Vagina (tissue), 2 donors: ENCODE results near the gene CATSPERB. TPM values are rescaled to one million over a fixed set of nuclear protein-coding genes. Genes with fewer than 3 reads are reported as not detected.
A peak's percentile ranks its signal among the peaks of the same experiment; 100 is the strongest.

Experiments
- DNase-seq, 2 donors: peaks; one replicate each; pipeline ENCODE4 v3.0.0-alpha.2; 2017; ENCODE audit errors: extremely low spot score in 2 of 2
- H3K27ac ChIP-seq: fragments of 200-600 bp; sonication (generic); one replicate; pipeline ENCODE4 v1.5.1; 2019
- H3K27me3 ChIP-seq: fragments of 200-600 bp; sonication (generic); one replicate; pipeline ENCODE4 v1.5.1; 2019
- H3K36me3 ChIP-seq, 2 donors: fragments of 200-600 bp; sonication (generic); one replicate each; pipeline ENCODE4 v1.5.1; 2017 to 2019
- H3K4me1 ChIP-seq: fragments of 200-600 bp; sonication (generic); one replicate; pipeline ENCODE4 v1.5.1; 2019
- H3K4me3 ChIP-seq, 2 donors: fragments of 200-600 bp; sonication (generic); 1 replicate in 1 of 2; 2 replicates in 1 of 2; pipeline ENCODE4 v1.5.1; 2016 to 2019
- H3K9me3 ChIP-seq: fragments of 200-600 bp; sonication (generic); one replicate; pipeline ENCODE4 v1.5.1; 2019
- CTCF ChIP-seq, 3 experiments: fragments of 450-650 bp in 2 of 3; fragments of 200-600 bp in 1 of 3; sonication (generic) in 1 of 3; IDR thresholded peaks; one replicate each; pipeline ENCODE4 v1.5.1; 2017 to 2019; ENCODE audit warnings: antibody characterized with exemption in 3 of 3, mild to moderate bottlenecking in 2 of 3, moderate library complexity in 2 of 3
- POLR2A ChIP-seq, 2 donors: fragments of 450-650 bp; IDR thresholded peaks; one replicate each; pipeline ENCODE4 v1.6.1; 2017; ENCODE audit warnings: antibody characterized with exemption in 2 of 2, mild to moderate bottlenecking in 2 of 2, moderate library complexity in 2 of 2
- POLR2AphosphoS5 ChIP-seq, 2 donors: sonication (generic); formaldehyde crosslinking; IDR thresholded peaks; one replicate each; pipeline ENCODE4 v1.9.0; 2017; ENCODE audit warnings: antibody characterized with exemption in 2 of 2, mild to moderate bottlenecking in 2 of 2, low read depth in 1 of 2; ENCODE audit not compliant: insufficient read depth in 1 of 2
- intact Hi-C: fragments of 100-400 bp; cut with DNase I; formaldehyde crosslinking; loops from one replicate; pipeline ENCODE4 v1.15.1; 2023
- total RNA-seq: library from RNA; depleted of rRNA; stranded (reverse); fragments of >200 nt; gene quantifications from one replicate; pipeline ENCODE4 v1.2.3, GENCODE V29; 2016

Gene CATSPERB
- total RNA-seq, 1 donor from 2014 or later: 5.2 TPM

DNA sequence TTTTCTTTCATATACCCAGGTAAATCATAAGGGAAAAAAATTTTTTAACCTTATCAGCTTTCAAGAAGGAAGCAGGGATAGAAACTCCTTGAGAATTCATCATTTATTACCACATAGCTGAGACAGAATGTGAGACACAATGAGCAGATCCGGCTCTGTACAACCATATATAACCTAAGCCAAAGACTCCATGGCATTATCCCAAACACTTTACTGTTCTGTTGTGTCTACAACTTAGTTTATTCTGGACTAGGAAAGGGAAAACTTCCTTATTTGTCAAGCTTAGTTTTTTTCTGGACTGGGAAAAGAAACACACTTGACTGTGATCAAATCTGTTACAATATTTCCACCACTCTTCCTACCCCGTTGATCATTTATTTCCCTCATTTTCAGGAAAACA lies 38.3 kb upstream of the CATSPERB start:
- Histone ChIP-seq H3K9me3 (no peaks in the 10 kb centered on the region), H3K36me3 (no peaks in the 10 kb centered on the region), H3K27ac (no peak overlapping the region), H3K4me1 (no peaks in the 10 kb centered on the region), H3K4me3 (no peak overlapping the region), H3K27me3 (no peaks in the 10 kb centered on the region)
- TF ChIP-seq POLR2A (IDR thresholded peaks at IDR 0.05): no peak
- TF ChIP-seq POLR2AphosphoS5 (IDR thresholded peaks at IDR 0.05; ENCODE audit: insufficient read depth in 1 of 2, low read depth in 1 of 2): no peak
- no peak for TF ChIP-seq CTCF (IDR thresholded peaks at IDR 0.05)
- no peak for DNase-seq
- intact Hi-C loops: no loop called here

GRCh38 chr14:91755570-91756295 lies 23.8 kb upstream of the CATSPERB start:
- intact Hi-C loops: no loop called here
- Histone ChIP-seq H3K27ac (no peak overlapping the region), H3K9me3 (no peaks in the 10 kb centered on the region), H3K27me3 (no peaks in the 10 kb centered on the region), H3K36me3 (no peaks in the 10 kb centered on the region), H3K4me3 (no peak overlapping the region), H3K4me1 (no peaks in the 10 kb centered on the region)
- TF ChIP-seq POLR2A (IDR thresholded peaks at IDR 0.05): no peak
- TF ChIP-seq CTCF (IDR thresholded peaks at IDR 0.05): no peak
- TF ChIP-seq POLR2AphosphoS5 (IDR thresholded peaks at IDR 0.05; ENCODE audit: insufficient read depth in 1 of 2, low read depth in 1 of 2): peak in 1 of 2 donors; percentile 48
- no peak for DNase-seq

DNA sequence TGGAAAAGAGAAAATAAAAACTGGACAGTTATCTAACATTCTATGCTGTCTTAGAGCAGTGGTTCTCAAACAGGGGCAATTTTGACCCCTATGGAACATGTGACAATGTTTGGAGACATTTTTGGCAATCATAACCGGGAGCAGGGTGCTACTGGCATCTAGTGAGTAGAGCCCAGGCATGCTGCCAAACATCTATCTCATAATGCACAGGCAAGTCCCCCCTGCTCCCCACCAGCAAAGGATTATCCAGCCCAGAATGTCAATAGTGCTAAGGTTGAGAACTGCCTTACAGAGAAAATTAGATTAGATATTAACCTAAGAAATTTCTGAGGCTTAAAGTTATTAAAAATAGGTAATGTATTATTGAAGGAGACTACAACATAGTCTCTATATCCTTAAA lies 22.9 kb upstream of the CATSPERB start:
- intact Hi-C loops: no loop called here
- TF ChIP-seq CTCF (IDR thresholded peaks at IDR 0.05): no peak
- no peak for TF ChIP-seq POLR2AphosphoS5 (IDR thresholded peaks at IDR 0.05; ENCODE audit: insufficient read depth in 1 of 2, low read depth in 1 of 2)
- no peak for TF ChIP-seq POLR2A (IDR thresholded peaks at IDR 0.05)
- no peaks in the 10 kb centered on the region for H3K9me3 ChIP-seq
- no peaks in the 10 kb centered on the region for H3K4me1 ChIP-seq
- DNase-seq: no peak
- no peak overlapping the region for H3K27ac ChIP-seq
- no peaks in the 10 kb centered on the region for H3K36me3 ChIP-seq
- no peaks in the 10 kb centered on the region for H3K27me3 ChIP-seq
- H3K4me3 ChIP-seq: no peak overlapping the region

- Histone ChIP-seq H3K4me3 (no peak overlapping the region), H3K27me3 (no peaks in the 10 kb centered on the region), H3K36me3 (no peaks in the 10 kb centered on the region), H3K4me1 (no peaks in the 10 kb centered on the region), H3K27ac (no peak overlapping the region), H3K9me3 (no peaks in the 10 kb centered on the region)
- intact Hi-C loops: no loop called here
- no peak for TF ChIP-seq POLR2AphosphoS5 (IDR thresholded peaks at IDR 0.05; ENCODE audit: insufficient read depth in 1 of 2, low read depth in 1 of 2)
- no peak for TF ChIP-seq POLR2A (IDR thresholded peaks at IDR 0.05)
- TF ChIP-seq CTCF (IDR thresholded peaks at IDR 0.05): no peak
- DNase-seq: no peak
These were observed 22.3 kb upstream of the CATSPERB start for GRCh38 chr14:91754185-91754584.

GRCh38 chr14:91753501-91754128 lies 21.7 kb upstream of the CATSPERB start:
- no peaks in the 10 kb centered on the region for H3K27me3 ChIP-seq
- TF ChIP-seq POLR2A (IDR thresholded peaks at IDR 0.05): no peak
- H3K9me3 ChIP-seq: no peaks in the 10 kb centered on the region
- no peak overlapping the region for H3K4me3 ChIP-seq
- H3K4me1 ChIP-seq: no peaks in the 10 kb centered on the region
- intact Hi-C loops: no loop called here
- no peak overlapping the region for H3K27ac ChIP-seq
- H3K36me3 ChIP-seq: no peaks in the 10 kb centered on the region
- DNase-seq: no peak
